Naive thymus-derived CD4-positive, alpha-beta T cell (primary cell): ENCODE data around the gene PFKP. TPM values are rescaled to one million over a fixed set of nuclear protein-coding genes. Genes with fewer than 3 reads are reported as not detected.

ENCODE experiments used
- ATAC-seq: fragments of 150-1000 bp; cut with Tn5 transposase; 2 replicates; pipeline ENCODE4 v1.10.0; 2021; ENCODE audit warnings: mild to moderate bottlenecking, moderate library complexity
- CTCF ChIA-PET: fragments of 350-600 bp; sonication (Branson Sonifier 250); formaldehyde crosslinking; loops from one replicate; lab custom pipeline; 2021; ENCODE audit warnings: antibody characterized with exemption; lab: Charles Lee
- POLR2A ChIA-PET: fragments of 350-600 bp; sonication (Branson Sonifier 250); formaldehyde crosslinking; loops from one replicate; lab custom pipeline; 2021; ENCODE audit warnings: antibody characterized with exemption, inconsistent platforms; lab: Charles Lee
- DNase-seq, 9 donors: peaks; one replicate each; pipeline versions ENCODE4 v3.0.0 to v3.0.0-alpha.2; 2020 to 2022; ENCODE audit warnings: mixed read lengths in 1 of 9
- H3K27ac ChIP-seq: one replicate; pipeline ENCODE4 v1.7.0; 2013; ENCODE audit warnings: mild to moderate bottlenecking, low read depth, low read length, moderate library complexity
- H3K27me3 ChIP-seq, 2 donors: one replicate each; pipeline ENCODE4 v1.7.0; 2013; ENCODE audit warnings: low read length in 2 of 2, mild to moderate bottlenecking in 2 of 2, moderate library complexity in 2 of 2; ENCODE audit not compliant: control insufficient read depth in 2 of 2, insufficient read depth in 2 of 2
- H3K36me3 ChIP-seq, 3 experiments: 1 replicate in 2 of 3; 2 replicates in 1 of 3; pipeline ENCODE4 v1.7.0; 2013; ENCODE audit warnings: low read length in 3 of 3, mild to moderate bottlenecking in 3 of 3, moderate library complexity in 1 of 3; ENCODE audit not compliant: insufficient read depth in 3 of 3, control insufficient read depth in 2 of 3
- H3K4me1 ChIP-seq, 2 donors: one replicate each; pipeline ENCODE4 v1.7.0; 2013; ENCODE audit warnings: low read length in 2 of 2, mild to moderate bottlenecking in 2 of 2, moderate library complexity in 1 of 2; ENCODE audit not compliant: control insufficient read depth in 2 of 2, insufficient read depth in 2 of 2
- H3K4me3 ChIP-seq: 2 replicates; pipeline ENCODE4 v1.7.0; 2013; ENCODE audit warnings: mild to moderate bottlenecking, low read length
- H3K9me3 ChIP-seq, 3 experiments: 1 replicate in 2 of 3; 2 replicates in 1 of 3; pipeline ENCODE4 v1.7.0; 2013; ENCODE audit warnings: low read length in 3 of 3; ENCODE audit not compliant: control insufficient read depth in 2 of 3
- H3K27ac Mint-ChIP-seq, 9 donors: one replicate each; pipeline ENCODE4 v1.8.0; 2020 to 2022; ENCODE audit warnings: mixed read lengths in 9 of 9, mild to moderate bottlenecking in 8 of 9, moderate library complexity in 5 of 9, inconsistent platforms in 2 of 9
- H3K27me3 Mint-ChIP-seq, 5 donors: one replicate each; pipeline ENCODE4 v1.8.0; 2021 to 2022; ENCODE audit warnings: mixed read lengths in 5 of 5, mild to moderate bottlenecking in 1 of 5
- H3K36me3 Mint-ChIP-seq, 5 donors: one replicate each; pipeline ENCODE4 v1.8.0; 2020 to 2022; ENCODE audit warnings: mixed read lengths in 5 of 5, mild to moderate bottlenecking in 3 of 5, inconsistent platforms in 1 of 5
- H3K4me1 Mint-ChIP-seq, 7 donors: one replicate each; pipeline ENCODE4 v1.8.0; 2020 to 2022; ENCODE audit warnings: mixed read lengths in 7 of 7, mild to moderate bottlenecking in 3 of 7, inconsistent platforms in 1 of 7
- H3K4me3 Mint-ChIP-seq, 10 donors: one replicate each; pipeline ENCODE4 v1.8.0; 2020 to 2022; ENCODE audit warnings: mild to moderate bottlenecking in 10 of 10, mixed read lengths in 10 of 10, moderate library complexity in 6 of 10, inconsistent platforms in 2 of 10
- H3K9me3 Mint-ChIP-seq, 11 donors: one replicate each; pipeline ENCODE4 v1.8.0; 2020 to 2022; ENCODE audit warnings: mixed read lengths in 11 of 11, mild to moderate bottlenecking in 4 of 11, inconsistent platforms in 1 of 11, moderate library complexity in 1 of 11
- intact Hi-C, 2 donors: fragments of 100-400 bp; cut with micrococcal nuclease; formaldehyde crosslinking; loops; one replicate each; pipeline ENCODE4 v1.15.1; 2023
- polyA plus RNA-seq, 2 donors: library from polyadenylated mRNA; unstranded; fragments of 300-500 nt; fragmentation: Illumina TruSeq; gene quantifications; one replicate each; pipeline ENCODE4 v1.2.3, GENCODE V29; 2021
- total RNA-seq, 6 experiments: library from RNA in 5 of 6; stranded (reverse) in 5 of 6; gene quantifications; 1 replicate in 5 of 6; 2 replicates in 1 of 6; pipeline ENCODE4 v1.2.3 and lab custom pipeline; 2021 to 2026

Gene PFKP
- total and polyA plus RNA-seq, 7 experiments from 2014 or later: 23.8 to 219 (median 44.9) TPM

- Histone ChIP-seq H3K4me1 (no peaks in the 10 kb centered on the region), H3K27ac (no peak overlapping the region), H3K9me3 (no peaks in the 10 kb centered on the region), H3K4me3 (no peak overlapping the region), H3K27me3 (no peaks in the 10 kb centered on the region), H3K36me3 (no peaks in the 10 kb centered on the region)
- Mint-ChIP-seq H3K27me3 (no peaks in the 10 kb centered on the region), H3K4me3 (no peak overlapping the region), H3K36me3 (peaks cover 9 to 27% (median 13%) of the 10 kb centered on the region in 5 donors), H3K27ac (no peak overlapping the region), H3K4me1 (peaks cover 7 to 26% (median 17%) of the 10 kb centered on the region in 7 donors), H3K9me3 (no peaks in the 10 kb centered on the region)
- ATAC-seq (no peak), DNase-seq (no peak)
- ChIA-PET POLR2A (no interaction called here), CTCF (no interaction called here)
- intact Hi-C loops: no loop called here
Measured at GRCh38 chr10:3082290-3082689, 14.9 kb downstream of the PFKP start.

GRCh38 chr10:3085785-3086567, 18.6 kb downstream of the PFKP start:
- DNase-seq: no peak
- Mint-ChIP-seq H3K9me3 (no peaks in the 10 kb centered on the region), H3K4me3 (peak overlapping the region in 1 of 10 donors; percentile 20), H3K27me3 (no peaks in the 10 kb centered on the region), H3K4me1 (peaks cover 9 to 36% (median 23%) of the 10 kb centered on the region in 7 donors), H3K36me3 (peaks cover 12 to 33% (median 14%) of the 10 kb centered on the region in 5 donors), H3K27ac (peak overlapping the region in 1 of 9 donors; percentile 30)
- Histone ChIP-seq H3K27me3 (no peaks in the 10 kb centered on the region), H3K4me3 (no peak overlapping the region), H3K4me1 (peaks cover 0 to 1% of the 10 kb centered on the region in 2 donors), H3K27ac (no peak overlapping the region), H3K9me3 (no peaks in the 10 kb centered on the region), H3K36me3 (no peaks in the 10 kb centered on the region)
- intact Hi-C loops: no loop called here
- CTCF ChIA-PET: no interaction called here
- POLR2A ChIA-PET: no interaction called here
- ATAC-seq: no peak

- H3K27me3 ChIP-seq: no peaks in the 10 kb centered on the region
- Mint-ChIP-seq H3K27me3 (no peaks in the 10 kb centered on the region), H3K9me3 (no peaks in the 10 kb centered on the region), H3K4me1 (peaks cover 32 to 61% (median 50%) of the 10 kb centered on the region in 7 donors), H3K27ac (no peak overlapping the region), H3K4me3 (peak overlapping the region in 1 of 10 donors; percentile 3), H3K36me3 (peaks cover 3 to 47% (median 24%) of the 10 kb centered on the region in 5 donors)
- no peaks in the 10 kb centered on the region for H3K9me3 ChIP-seq
- ChIA-PET CTCF (no interaction called here), POLR2A (no interaction called here)
- H3K27ac ChIP-seq: no peak overlapping the region
- peaks cover 0 to 13% of the 10 kb centered on the region in 2 donors for H3K4me1 ChIP-seq
- H3K36me3 ChIP-seq: peaks cover 0 to 4% (median 0%) of the 10 kb centered on the region in 3 experiments
- no peak overlapping the region for H3K4me3 ChIP-seq
- ATAC-seq: no peak
- intact Hi-C loops: no loop called here
- DNase-seq: no peak
Measured at GRCh38 chr10:3090388-3090787, 23.0 kb downstream of the PFKP start.

GRCh38 chr10:3090914-3091787, 23.8 kb downstream of the PFKP start:
- Mint-ChIP-seq H3K4me3 (peak overlapping the region in 1 of 10 donors; percentile 80), H3K36me3 (peaks cover 3 to 44% (median 24%) of the 10 kb centered on the region in 5 donors), H3K9me3 (no peaks in the 10 kb centered on the region), H3K4me1 (peaks cover 35 to 64% (median 54%) of the 10 kb centered on the region in 7 donors), H3K27me3 (no peaks in the 10 kb centered on the region), H3K27ac (peak overlapping the region in 1 of 9 donors; percentile 86)
- Histone ChIP-seq H3K27me3 (no peaks in the 10 kb centered on the region), H3K4me3 (no peak overlapping the region), H3K9me3 (no peaks in the 10 kb centered on the region), H3K4me1 (peaks cover 0 to 14% of the 10 kb centered on the region in 2 donors), H3K27ac (no peak overlapping the region), H3K36me3 (peaks cover 0 to 4% (median 0%) of the 10 kb centered on the region in 3 experiments)
- ChIA-PET CTCF (interaction anchor here (0.7 kb wide), 1 partner anchor 28 kb away, joined by 3 read pairs; no protein-coding TSS in a partner anchor), POLR2A (no interaction called here)
- intact Hi-C loops: no loop called here
- no peak for ATAC-seq
- no peak for DNase-seq

GRCh38 chr10:3091921-3092320, 24.6 kb downstream of the PFKP start:
- Mint-ChIP-seq H3K4me3 (peak overlapping the region in 2 of 10 donors; percentile 52 to 64), H3K4me1 (peaks cover 33 to 61% (median 47%) of the 10 kb centered on the region in 7 donors), H3K27ac (peak overlapping the region in 2 of 9 donors; percentile 6 to 78), H3K27me3 (no peaks in the 10 kb centered on the region), H3K36me3 (peaks cover 3 to 43% (median 24%) of the 10 kb centered on the region in 5 donors), H3K9me3 (no peaks in the 10 kb centered on the region)
- Histone ChIP-seq H3K9me3 (no peaks in the 10 kb centered on the region), H3K27ac (no peak overlapping the region), H3K27me3 (no peaks in the 10 kb centered on the region), H3K4me1 (peaks cover 0 to 14% of the 10 kb centered on the region in 2 donors), H3K36me3 (peaks cover 0 to 4% (median 0%) of the 10 kb centered on the region in 3 experiments), H3K4me3 (no peak overlapping the region)
- DNase-seq (no peak), ATAC-seq (no peak)
- CTCF ChIA-PET: interaction anchor here (0.7 kb wide), 1 partner anchor 28 kb away, joined by 3 read pairs; no protein-coding TSS in a partner anchor
- POLR2A ChIA-PET: interaction anchor here (1.3 kb wide), 1 partner anchor 9 kb away, joined by 3 read pairs; no protein-coding TSS in a partner anchor
- intact Hi-C loops: no loop called here

GRCh38 chr10:3093996-3094395, 26.6 kb downstream of the PFKP start:
- Histone ChIP-seq H3K36me3 (peaks cover 0 to 4% (median 0%) of the 10 kb centered on the region in 3 experiments), H3K27me3 (no peaks in the 10 kb centered on the region), H3K4me3 (no peak overlapping the region), H3K9me3 (no peaks in the 10 kb centered on the region), H3K4me1 (peaks cover 0 to 14% of the 10 kb centered on the region in 2 donors), H3K27ac (no peak overlapping the region)
- DNase-seq (no peak), ATAC-seq (no peak)
- POLR2A ChIA-PET: no interaction called here
- Mint-ChIP-seq H3K4me3 (peak overlapping the region in 2 of 10 donors; percentile 44 to 47), H3K9me3 (no peaks in the 10 kb centered on the region), H3K27ac (peak overlapping the region in 2 of 9 donors; percentile 77 to 83), H3K4me1 (peaks cover 37 to 62% (median 44%) of the 10 kb centered on the region in 7 donors), H3K36me3 (peaks cover 3 to 40% (median 24%) of the 10 kb centered on the region in 5 donors), H3K27me3 (no peaks in the 10 kb centered on the region)
- CTCF ChIA-PET: no interaction called here
- intact Hi-C loops: loop anchor here in 1 of 2 donors (2.0 kb wide), 1 partner anchor 25 kb away; no protein-coding TSS in a partner anchor
